ENCODE results near the gene EPYC.

DNA sequence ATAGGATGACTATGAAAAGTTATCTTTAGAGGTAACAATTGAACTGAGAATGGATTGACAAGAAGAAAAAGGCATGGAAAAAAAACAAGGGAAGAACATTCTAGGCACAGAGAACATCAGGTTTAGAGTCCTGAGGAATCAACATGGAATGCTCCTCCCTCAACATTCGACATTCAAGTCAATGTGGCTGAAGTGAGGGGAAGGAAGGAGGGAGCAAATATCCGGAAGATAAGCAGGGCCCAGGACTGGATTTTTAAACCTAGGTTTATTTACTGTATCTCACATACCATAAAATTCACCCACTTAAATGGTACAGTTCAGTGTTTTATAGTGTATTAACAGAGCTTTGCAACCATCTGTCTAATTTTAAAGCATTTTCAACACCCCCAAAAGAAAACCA lies 40.2 kb downstream of the EPYC start:
- TF ChIP-seq EZH2 (IDR thresholded peaks at IDR 0.05; ENCODE audit: insufficient read depth, poor library complexity, severe bottlenecking) (no peak), EZH2phosphoT487 (IDR thresholded peaks at IDR 0.05; ENCODE audit: insufficient read depth, low read depth) (no peak)

Data from GM23248 (cell line).